Progenitor cell of endocrine pancreas (in vitro differentiated cells): Measurements from ENCODE around the gene APC2. TPM values are rescaled to one million over a fixed set of nuclear protein-coding genes. Genes with fewer than 3 reads are reported as not detected.

Experiments used
- DNase-seq: peaks from one replicate; pipeline ENCODE4 v3.0.0; 2021; ENCODE audit warnings: low spot score; ENCODE audit not compliant: unreplicated experiment
- H3K27ac Mint-ChIP-seq: 2 replicates; pipeline ENCODE4 v1.8.0; 2021; ENCODE audit warnings: mild to moderate bottlenecking, moderate library complexity, mixed read lengths
- H3K27me3 Mint-ChIP-seq: 2 replicates; pipeline ENCODE4 v1.8.0; 2021; ENCODE audit warnings: mixed read lengths
- H3K36me3 Mint-ChIP-seq: 2 replicates; pipeline ENCODE4 v1.8.0; 2022; ENCODE audit warnings: mixed read lengths; ENCODE audit not compliant: insufficient read depth
- H3K4me1 Mint-ChIP-seq: 2 replicates; pipeline ENCODE4 v1.8.0; 2021; ENCODE audit warnings: low read depth, mixed read lengths
- H3K4me3 Mint-ChIP-seq: 2 replicates; pipeline ENCODE4 v1.8.0; 2021; ENCODE audit warnings: low read depth, mild to moderate bottlenecking, moderate library complexity, mixed read lengths
- H3K9me3 Mint-ChIP-seq: 2 replicates; pipeline ENCODE4 v1.8.0; 2021; ENCODE audit warnings: low read depth, mixed read lengths
- total RNA-seq: library from RNA; stranded (reverse); gene quantifications from 2 replicates; pipeline ENCODE4 v1.2.1, GENCODE V29; 2021
- TF ChIP-seq, protein P1 (sequence below): fragments of 200-600 bp; sonication (generic); IDR thresholded peaks from one replicate; pipeline ENCODE4 v1.5.0; 2021; ENCODE audit warnings: antibody characterized with exemption, mild to moderate bottlenecking; ENCODE audit not compliant: unreplicated experiment

The APC2 gene
- total RNA-seq, 1 donor from 2014 or later, result 5.8 TPM

DNA sequence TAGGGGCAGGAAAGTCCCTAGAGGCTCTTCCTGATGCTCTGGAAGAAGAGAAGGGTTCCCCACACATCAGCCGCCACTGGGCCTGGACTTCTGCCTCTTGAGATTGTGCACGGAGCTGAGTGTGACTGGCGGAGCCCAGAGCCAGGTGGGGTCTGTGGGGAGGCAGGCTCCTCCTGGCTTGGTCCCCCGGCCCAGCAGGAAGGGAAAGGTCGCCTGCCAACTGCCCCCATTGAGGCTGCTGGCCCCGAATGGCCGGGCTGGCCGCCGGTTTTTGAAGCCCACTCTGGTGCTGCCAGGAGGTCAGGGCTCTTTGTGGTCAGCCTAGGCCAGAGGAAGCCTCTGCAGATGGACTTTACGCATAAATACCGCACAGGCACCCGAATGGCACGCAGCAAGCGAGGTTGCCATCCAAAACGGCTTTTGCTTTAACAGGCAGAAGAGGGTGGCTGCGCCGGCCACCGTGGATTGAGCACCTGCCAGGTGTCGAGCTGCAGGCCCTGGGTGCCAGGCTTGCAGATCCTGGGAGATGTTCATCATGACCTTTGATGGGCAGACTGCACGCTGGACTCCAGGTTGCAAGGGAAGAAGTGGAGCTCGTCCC lies 37.5 kb upstream of the APC2 start:
- H3K27me3 Mint-ChIP-seq, result no peaks in the 10 kb centered on the region
- peaks cover 42% of the 10 kb centered on the region for H3K4me1 Mint-ChIP-seq
- TF ChIP-seq, protein P1, sequence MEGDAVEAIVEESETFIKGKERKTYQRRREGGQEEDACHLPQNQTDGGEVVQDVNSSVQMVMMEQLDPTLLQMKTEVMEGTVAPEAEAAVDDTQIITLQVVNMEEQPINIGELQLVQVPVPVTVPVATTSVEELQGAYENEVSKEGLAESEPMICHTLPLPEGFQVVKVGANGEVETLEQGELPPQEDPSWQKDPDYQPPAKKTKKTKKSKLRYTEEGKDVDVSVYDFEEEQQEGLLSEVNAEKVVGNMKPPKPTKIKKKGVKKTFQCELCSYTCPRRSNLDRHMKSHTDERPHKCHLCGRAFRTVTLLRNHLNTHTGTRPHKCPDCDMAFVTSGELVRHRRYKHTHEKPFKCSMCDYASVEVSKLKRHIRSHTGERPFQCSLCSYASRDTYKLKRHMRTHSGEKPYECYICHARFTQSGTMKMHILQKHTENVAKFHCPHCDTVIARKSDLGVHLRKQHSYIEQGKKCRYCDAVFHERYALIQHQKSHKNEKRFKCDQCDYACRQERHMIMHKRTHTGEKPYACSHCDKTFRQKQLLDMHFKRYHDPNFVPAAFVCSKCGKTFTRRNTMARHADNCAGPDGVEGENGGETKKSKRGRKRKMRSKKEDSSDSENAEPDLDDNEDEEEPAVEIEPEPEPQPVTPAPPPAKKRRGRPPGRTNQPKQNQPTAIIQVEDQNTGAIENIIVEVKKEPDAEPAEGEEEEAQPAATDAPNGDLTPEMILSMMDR, result no peak
- H3K9me3 Mint-ChIP-seq, result no peaks in the 10 kb centered on the region
- H3K27ac Mint-ChIP-seq, result no peak overlapping the region
- H3K4me3 Mint-ChIP-seq, result no peak overlapping the region
- DNase-seq, result no peak
- H3K36me3 Mint-ChIP-seq, result peaks cover 6% of the 10 kb centered on the region

DNA sequence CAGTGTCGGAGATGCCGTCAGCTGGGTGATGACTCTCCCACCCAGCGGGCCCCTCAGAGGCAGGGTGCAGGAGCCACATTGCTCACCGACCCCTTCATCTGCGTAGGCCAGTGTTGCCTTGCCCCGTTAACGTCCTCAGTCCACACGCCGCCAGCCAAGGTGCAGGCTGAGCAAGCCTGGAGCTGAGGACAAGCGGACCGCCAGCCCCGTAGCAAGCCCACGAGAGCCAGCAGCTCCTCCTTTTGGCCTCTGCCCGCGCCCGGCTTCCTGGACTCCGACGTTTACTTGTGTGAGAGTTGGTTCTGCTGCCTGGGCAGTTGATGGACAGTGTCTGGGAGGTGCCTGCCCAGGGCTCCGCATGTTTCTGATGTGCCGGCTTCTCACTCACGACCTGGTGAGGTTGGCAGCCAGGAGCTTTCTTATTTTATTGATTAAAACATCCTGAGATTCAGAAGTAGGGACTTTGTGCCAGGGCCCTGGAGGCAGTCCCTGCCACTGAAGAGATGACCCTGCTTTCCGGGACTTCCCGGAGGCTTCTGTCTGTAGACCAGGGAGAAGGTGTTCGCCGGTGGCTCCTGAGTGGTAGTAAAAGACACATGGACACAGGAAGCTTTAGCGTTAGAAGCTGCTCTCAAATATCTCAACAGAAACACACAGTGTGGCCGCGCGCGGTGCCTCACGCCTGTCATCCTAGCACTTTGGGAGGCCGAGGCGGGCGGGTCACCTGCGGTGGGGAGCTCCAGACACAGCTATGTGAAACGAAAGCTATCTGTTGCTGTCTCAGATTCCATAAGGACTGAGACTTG lies 36.7 kb upstream of the APC2 start:
- H3K9me3 Mint-ChIP-seq, result no peaks in the 10 kb centered on the region
- H3K27me3 Mint-ChIP-seq, result no peaks in the 10 kb centered on the region
- no peak for DNase-seq
- no peak overlapping the region for H3K4me3 Mint-ChIP-seq
- peaks cover 8% of the 10 kb centered on the region for H3K36me3 Mint-ChIP-seq
- H3K4me1 Mint-ChIP-seq, result peaks cover 49% of the 10 kb centered on the region
- TF ChIP-seq, protein P1, result no peak
- H3K27ac Mint-ChIP-seq, result peak overlapping the region; percentile 84

DNA sequence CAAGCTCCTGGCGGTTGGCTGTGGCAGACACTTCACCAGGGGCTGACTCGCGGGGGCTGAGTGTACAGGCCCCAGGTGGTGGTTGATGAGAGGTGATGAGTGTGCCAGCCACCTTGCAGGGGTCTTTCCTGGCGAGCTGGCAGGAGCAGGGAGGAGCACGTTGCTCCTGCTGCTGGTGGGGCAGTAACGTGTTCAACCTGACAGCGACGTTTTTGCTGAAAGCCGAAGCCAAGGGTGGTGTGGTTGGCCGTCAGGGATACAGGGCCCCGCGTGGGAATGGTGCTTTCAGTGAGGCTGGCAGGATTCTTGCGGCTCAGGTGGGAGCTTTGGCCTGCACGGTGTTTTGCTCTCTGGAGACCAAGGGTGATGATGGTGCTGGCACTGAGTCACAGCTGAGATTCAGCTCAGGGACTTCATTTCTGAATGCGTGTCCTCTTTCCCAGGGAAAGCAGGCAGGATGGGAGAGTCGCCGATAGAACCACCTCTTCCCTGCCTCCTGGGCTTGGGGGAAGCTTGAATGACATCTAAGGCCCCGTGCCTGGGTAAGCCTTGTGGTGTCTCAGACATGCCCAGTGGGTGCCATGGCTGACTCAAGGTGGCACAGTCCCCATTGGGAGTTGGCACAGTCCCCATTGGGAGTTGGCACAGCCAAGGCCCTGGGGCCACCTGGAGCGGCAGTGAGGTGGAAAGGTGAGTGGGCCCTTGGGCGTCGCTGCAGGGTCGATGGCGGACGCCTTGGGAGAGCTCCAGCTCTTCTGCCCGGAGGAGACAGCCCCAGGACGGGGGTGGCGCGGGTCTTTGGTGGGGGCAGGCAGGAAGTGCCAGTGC lies 33.7 kb upstream of the APC2 start:
- peak overlapping the region; percentile 64 for H3K4me3 Mint-ChIP-seq
- peak overlapping the region; percentile 99 for H3K27ac Mint-ChIP-seq
- H3K27me3 Mint-ChIP-seq, result no peaks in the 10 kb centered on the region
- no peak for DNase-seq
- peaks cover 11% of the 10 kb centered on the region for H3K36me3 Mint-ChIP-seq
- TF ChIP-seq, protein P1, result no peak
- H3K9me3 Mint-ChIP-seq, result no peaks in the 10 kb centered on the region
- H3K4me1 Mint-ChIP-seq, result peaks cover 31% of the 10 kb centered on the region

DNA sequence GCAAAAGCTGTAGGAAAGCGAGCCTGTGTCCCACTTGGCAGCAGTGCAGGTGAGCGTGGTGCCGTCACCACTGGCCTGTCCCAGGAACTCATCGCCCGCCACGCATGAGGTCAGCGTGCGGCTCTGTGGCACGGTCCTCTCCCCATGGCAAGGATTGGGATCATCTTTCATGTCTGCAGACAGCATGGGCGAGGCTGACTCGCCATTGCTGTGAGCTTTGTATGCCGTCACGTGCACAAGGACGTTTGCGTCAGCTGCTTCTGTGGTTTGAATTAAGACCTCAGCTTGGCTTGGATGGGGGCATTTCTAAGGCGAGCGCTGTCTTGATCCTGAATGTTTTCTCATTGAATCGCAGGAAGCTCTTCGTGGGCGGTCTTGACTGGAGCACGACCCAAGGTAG lies 32.8 kb upstream of the APC2 start:
- no peak for DNase-seq
- peak overlapping the region; percentile 10 for H3K27ac Mint-ChIP-seq
- H3K4me3 Mint-ChIP-seq, result no peak overlapping the region
- no peaks in the 10 kb centered on the region for H3K9me3 Mint-ChIP-seq
- TF ChIP-seq, protein P1, result no peak
- no peaks in the 10 kb centered on the region for H3K27me3 Mint-ChIP-seq
- H3K4me1 Mint-ChIP-seq, result peaks cover 31% of the 10 kb centered on the region
- peaks cover 11% of the 10 kb centered on the region for H3K36me3 Mint-ChIP-seq
